Adipocyte (in vitro differentiated cells): ENCODE results near the gene FGGY.
"Not testable (repeated sequence)": the region's sequence is repeated elsewhere in the genome, so short reads cannot be mapped to it uniquely, and the experiment has no call there.

Experiments used
- DNase-seq: peaks from one replicate; pipeline ENCODE4 v3.0.0-alpha.2; 2015; ENCODE audit warnings: low read depth
- H3K27me3 ChIP-seq: replicated peaks from 2 replicates; pipeline ENCODE4 v1.7.0; 2013; ENCODE audit warnings: mild to moderate bottlenecking, low read length, moderate library complexity; ENCODE audit not compliant: control insufficient read depth, insufficient read depth
- H3K36me3 ChIP-seq: 2 replicates; pipeline ENCODE4 v1.7.0; 2013; ENCODE audit warnings: low read length, mild to moderate bottlenecking, moderate library complexity; ENCODE audit not compliant: control insufficient read depth, insufficient read depth, severe bottlenecking
- H3K4me1 ChIP-seq: 2 replicates; pipeline ENCODE4 v1.7.0; 2013; ENCODE audit warnings: mild to moderate bottlenecking, low read length, moderate library complexity; ENCODE audit not compliant: control insufficient read depth, insufficient read depth
- H3K4me3 ChIP-seq: 2 replicates; pipeline ENCODE4 v1.7.0; 2013; ENCODE audit warnings: mild to moderate bottlenecking, low read length, moderate library complexity
- H3K9ac ChIP-seq: 2 replicates; pipeline ENCODE4 v1.7.0; 2013; ENCODE audit warnings: mild to moderate bottlenecking, low read length, moderate library complexity
- H3K9me3 ChIP-seq: 2 replicates; pipeline ENCODE4 v1.7.0; 2013; ENCODE audit warnings: mild to moderate bottlenecking, low read length, moderate library complexity; ENCODE audit not compliant: control insufficient read depth

The FGGY gene

DNA sequence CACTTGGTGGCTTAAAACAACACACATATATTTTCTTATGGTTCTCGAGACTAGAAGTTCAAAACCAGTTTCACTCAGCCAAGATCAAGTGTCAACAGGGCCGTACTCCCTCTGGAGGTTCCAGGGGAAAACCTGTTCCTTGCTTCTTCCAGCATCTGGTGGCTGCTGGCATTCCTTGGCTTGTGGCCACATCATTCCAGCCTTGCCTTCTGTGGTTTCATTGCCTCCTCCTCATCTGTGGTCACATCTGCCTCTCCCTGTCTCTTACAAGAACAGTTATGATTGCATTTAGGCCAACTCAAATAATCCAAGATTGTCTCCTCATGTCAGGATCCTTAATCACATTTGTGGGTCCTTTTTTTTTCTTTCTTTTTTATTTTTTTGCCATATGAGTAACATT, 277.2 kb downstream of the FGGY start:
- DNase-seq = peak; percentile 33
- Histone ChIP-seq H3K4me3 (no peak overlapping the region), H3K4me1 (peaks cover 8% of the 10 kb centered on the region), H3K9ac (no peak overlapping the region), H3K27me3 (no peaks in the 10 kb centered on the region), H3K36me3 (no peaks in the 10 kb centered on the region), H3K9me3 (no peaks in the 10 kb centered on the region)

DNA sequence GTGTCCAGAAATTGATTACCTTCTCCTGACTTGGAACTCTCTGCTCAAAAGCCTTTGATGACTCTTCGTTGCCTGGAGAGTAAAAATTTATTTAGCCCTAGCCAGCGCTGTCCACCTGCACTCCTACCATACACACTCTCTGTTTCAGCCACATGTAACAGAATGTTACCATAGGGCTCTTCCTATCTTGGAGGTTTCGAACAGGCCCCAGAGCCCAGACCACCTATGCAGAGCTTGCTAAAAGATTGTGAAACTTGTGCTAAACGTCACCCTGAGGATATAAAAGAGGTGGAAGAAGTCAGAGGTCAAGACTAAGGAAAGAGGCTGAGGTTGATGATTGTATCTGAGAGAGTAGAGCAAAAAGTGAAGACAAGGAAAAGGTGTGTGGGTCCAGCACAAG, 280.9 kb downstream of the FGGY start:
- DNase-seq = no peak
- no peaks in the 10 kb centered on the region for H3K36me3 ChIP-seq
- no peak overlapping the region for H3K4me3 ChIP-seq

DNA sequence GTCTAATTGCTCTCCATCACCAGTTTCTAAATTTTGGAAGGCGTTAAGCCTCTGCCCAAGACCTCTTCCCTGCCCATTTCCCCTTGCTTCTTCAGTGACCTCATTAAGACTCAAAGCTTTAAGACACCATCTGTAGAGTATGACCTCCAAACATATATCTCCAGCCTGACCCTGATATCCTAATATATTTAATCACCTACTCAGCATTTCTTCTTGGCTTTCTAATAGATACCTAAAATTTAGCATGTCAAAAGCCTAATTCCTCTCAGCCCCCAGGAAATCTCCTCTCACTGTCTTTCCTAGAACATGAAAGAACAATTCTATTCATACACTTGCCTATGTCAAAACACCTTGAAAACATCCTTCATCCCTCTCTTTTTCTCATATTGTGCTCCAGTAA, 282.3 kb downstream of the FGGY start:
- Histone ChIP-seq H3K4me1 (no peaks in the 10 kb centered on the region), H3K4me3 (no peak overlapping the region), H3K27me3 (no peaks in the 10 kb centered on the region), H3K9me3 (no peaks in the 10 kb centered on the region), H3K36me3 (no peaks in the 10 kb centered on the region), H3K9ac (no peak overlapping the region)
- DNase-seq = no peak

More for the DNA sequence above, 280.9 kb downstream of the FGGY start:
- no peaks in the 10 kb centered on the region for H3K9me3 ChIP-seq
- H3K4me1 ChIP-seq = no peaks in the 10 kb centered on the region
- no peaks in the 10 kb centered on the region for H3K27me3 ChIP-seq
- no peak overlapping the region for H3K9ac ChIP-seq

DNA sequence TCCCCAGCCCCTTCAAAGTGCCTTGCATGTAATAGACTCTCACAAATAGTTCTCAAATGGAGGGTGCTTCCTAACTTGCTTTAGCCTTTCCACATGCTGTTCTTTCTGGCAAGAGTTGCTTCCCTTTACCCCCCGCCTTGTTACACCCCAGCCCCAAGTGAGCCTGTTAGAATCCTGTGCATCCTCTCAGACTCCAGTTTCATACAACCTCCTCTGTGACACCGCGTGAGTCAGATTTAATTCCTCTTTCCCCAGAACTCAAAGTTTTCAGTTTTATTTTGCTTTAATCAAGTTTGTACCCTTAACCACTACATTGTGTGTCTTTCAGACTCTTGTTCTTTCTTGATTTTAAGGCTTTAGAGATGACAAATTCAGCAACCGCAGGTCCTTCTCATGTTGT, 283.4 kb downstream of the FGGY start:
- H3K27me3 ChIP-seq = no peaks in the 10 kb centered on the region
- no peaks in the 10 kb centered on the region for H3K36me3 ChIP-seq
- H3K9ac ChIP-seq = no peak overlapping the region
- no peak overlapping the region for H3K4me3 ChIP-seq
- H3K9me3 ChIP-seq = no peaks in the 10 kb centered on the region
- no peak for DNase-seq
- no peaks in the 10 kb centered on the region for H3K4me1 ChIP-seq

DNA sequence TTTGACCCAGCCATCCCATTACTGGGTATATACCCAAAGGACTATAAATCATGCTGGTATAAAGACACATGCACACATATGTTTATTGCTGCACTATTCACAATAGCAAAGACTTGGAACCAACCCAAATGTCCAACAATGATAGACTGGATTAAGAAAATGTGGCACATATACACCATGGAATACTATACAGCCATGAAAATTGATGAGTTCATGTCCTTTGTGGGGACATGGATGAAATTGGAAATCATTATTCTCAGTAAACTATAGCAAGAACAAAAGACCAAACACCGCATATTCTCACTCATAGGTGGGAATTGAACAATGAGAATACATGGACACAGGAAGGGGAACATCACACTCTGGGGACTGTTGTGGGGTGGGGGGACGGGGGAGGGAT, 295.5 kb downstream of the FGGY start:
- peaks cover 12% of the 10 kb centered on the region for H3K4me1 ChIP-seq
- H3K27me3 ChIP-seq, H3K36me3 ChIP-seq, H3K4me3 ChIP-seq, H3K9ac ChIP-seq, H3K9me3 ChIP-seq, DNase-seq: not testable (repeated sequence)

DNA sequence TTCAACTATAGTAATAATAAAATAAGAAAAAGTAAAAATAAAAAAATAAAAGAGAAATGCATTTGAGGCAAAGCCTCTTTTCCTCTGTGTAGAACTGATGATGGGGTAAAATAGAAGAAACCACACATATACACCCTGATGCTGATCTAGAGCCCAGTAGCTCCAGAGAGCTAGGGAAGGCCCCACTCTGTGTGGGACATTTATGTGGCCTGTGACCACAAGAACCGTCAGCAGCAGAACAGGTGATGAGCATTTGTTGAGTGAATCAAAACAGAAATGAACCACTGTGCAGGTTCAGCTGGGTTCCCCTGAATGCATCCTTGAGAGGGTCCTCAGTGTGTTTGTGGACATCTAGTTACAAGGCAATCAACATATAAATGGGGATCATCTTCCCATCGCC, 296.0 kb downstream of the FGGY start:
- Histone ChIP-seq H3K9ac (no peak overlapping the region), H3K36me3 (no peaks in the 10 kb centered on the region), H3K4me3 (no peak overlapping the region), H3K9me3 (no peaks in the 10 kb centered on the region), H3K27me3 (no peaks in the 10 kb centered on the region), H3K4me1 (peaks cover 12% of the 10 kb centered on the region)
- DNase-seq = no peak

DNA sequence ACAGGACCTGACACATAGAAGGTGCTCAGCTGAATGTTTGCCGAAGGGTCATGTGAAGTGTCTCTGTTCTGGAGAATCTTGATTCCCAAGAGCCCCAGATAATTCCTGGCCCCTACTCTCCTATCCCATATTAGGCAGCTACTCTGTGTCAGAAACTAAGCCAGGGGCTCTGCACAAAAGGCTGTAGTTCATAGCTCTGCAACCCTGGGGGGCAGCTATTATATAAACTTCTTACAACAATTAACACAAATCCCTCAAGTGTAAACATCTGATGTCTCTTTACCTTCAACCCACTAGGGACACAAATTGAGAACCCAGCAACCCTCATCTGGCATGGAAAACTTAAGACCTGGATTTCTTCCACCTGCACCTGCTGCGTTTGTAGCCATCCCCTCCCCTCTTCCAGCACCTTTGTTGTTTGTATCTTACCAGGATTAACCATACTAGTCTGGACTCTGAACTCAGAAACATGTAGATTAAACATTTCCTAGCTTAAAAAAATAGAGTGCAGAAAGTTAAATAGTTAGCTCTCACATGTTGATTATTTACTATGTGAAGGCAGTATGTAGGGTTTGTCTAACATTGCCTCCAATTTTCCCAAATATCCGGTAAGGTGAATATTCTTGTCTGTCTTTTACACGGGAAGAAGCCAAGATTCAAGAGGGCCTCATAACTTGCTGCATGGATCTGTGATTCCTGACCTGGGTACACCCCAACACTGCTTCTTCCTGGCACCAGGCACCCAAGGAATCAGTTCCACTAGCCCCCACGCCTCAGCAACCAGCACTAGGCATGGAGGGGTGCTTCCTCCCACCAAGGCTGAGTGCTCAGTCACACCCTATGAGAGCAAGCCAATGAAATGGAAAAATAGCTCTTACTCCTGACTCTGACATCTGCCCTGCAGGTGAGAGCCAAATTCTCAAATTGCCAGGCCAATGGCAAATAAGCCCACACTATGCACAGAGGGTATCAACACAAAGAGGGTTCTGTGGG, 297.2 kb downstream of the FGGY start:
- Histone ChIP-seq H3K4me3 (no peak overlapping the region), H3K4me1 (peaks cover 12% of the 10 kb centered on the region)
- DNase-seq = no peak

DNA sequence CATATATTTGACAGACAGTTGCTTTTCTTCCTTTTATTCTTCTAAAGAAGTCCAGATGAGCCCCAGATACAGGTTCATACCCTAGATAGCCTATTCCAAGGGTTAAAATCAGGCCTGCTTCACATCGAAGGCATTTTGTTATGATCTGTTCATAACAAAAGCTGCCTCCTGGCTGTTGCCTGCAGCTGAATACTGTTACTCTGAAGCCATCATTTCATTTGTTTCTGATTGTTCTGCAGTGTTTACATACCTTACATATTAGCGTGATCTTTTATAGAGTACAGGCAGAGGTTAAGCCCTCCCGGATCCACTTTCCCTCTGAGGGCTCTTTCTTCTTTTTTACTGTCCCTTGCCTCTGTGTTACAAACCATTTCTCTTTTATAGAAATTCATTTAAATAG, 298.9 kb downstream of the FGGY start:
- Histone ChIP-seq H3K4me3 (no peak overlapping the region), H3K9me3 (no peaks in the 10 kb centered on the region), H3K9ac (peak overlapping the region; percentile 14), H3K27me3 (no peaks in the 10 kb centered on the region), H3K4me1 (peaks cover 12% of the 10 kb centered on the region), H3K36me3 (no peaks in the 10 kb centered on the region)
- DNase-seq = peak; percentile 81

More for the DNA sequence above, 297.2 kb downstream of the FGGY start:
- Histone ChIP-seq H3K9ac (no peak overlapping the region), H3K9me3 (no peaks in the 10 kb centered on the region), H3K36me3 (no peaks in the 10 kb centered on the region), H3K27me3 (no peaks in the 10 kb centered on the region)

DNA sequence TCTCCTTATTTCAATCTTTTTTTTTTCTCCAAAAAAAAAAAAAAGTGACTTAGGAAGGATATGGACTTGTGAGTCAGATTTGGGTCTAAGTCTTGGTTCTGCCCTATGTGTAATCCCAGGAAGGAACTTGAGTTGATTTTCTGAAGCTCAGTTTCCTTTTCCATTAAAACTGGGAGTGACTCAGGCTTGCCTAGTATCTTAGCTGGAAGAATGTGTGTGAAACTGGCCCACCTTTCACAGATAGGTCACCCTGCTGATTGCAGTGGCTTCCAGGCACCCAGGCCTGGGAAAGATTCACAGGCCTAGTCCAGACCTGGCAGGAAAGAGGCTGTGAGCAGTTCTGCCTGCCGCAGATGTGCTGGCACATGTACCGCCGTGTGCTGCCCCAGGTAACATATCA, 299.5 kb downstream of the FGGY start:
- Histone ChIP-seq H3K36me3 (no peaks in the 10 kb centered on the region), H3K9ac (peak overlapping the region; percentile 14), H3K9me3 (no peaks in the 10 kb centered on the region), H3K27me3 (no peaks in the 10 kb centered on the region), H3K4me1 (peaks cover 12% of the 10 kb centered on the region), H3K4me3 (no peak overlapping the region)
- peak; percentile 51 for DNase-seq

DNA sequence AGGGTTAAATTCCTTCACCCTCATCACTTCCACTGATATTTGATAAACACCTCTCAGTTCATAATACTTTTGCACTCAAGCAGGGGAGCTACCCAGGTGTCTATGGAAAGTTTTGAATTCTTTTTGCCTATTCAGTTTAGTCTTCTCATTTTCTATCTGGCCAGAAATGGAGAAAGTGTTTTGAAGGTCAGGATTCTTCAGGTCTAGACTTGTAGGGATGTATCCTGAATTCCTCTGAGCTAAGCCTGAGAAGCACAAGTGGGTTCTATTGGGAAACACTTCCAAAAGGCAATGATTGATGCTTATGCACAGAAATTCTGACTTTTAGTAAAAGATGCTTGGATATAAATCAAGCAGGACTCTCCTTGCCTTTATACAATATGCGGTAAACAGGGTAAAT, 300.1 kb downstream of the FGGY start:
- no peaks in the 10 kb centered on the region for H3K36me3 ChIP-seq
- H3K4me3 ChIP-seq = no peak overlapping the region
- DNase-seq = peak; percentile 10
- no peaks in the 10 kb centered on the region for H3K9me3 ChIP-seq
- no peaks in the 10 kb centered on the region for H3K27me3 ChIP-seq
- H3K9ac ChIP-seq = no peak overlapping the region
- H3K4me1 ChIP-seq = peaks cover 12% of the 10 kb centered on the region

DNA sequence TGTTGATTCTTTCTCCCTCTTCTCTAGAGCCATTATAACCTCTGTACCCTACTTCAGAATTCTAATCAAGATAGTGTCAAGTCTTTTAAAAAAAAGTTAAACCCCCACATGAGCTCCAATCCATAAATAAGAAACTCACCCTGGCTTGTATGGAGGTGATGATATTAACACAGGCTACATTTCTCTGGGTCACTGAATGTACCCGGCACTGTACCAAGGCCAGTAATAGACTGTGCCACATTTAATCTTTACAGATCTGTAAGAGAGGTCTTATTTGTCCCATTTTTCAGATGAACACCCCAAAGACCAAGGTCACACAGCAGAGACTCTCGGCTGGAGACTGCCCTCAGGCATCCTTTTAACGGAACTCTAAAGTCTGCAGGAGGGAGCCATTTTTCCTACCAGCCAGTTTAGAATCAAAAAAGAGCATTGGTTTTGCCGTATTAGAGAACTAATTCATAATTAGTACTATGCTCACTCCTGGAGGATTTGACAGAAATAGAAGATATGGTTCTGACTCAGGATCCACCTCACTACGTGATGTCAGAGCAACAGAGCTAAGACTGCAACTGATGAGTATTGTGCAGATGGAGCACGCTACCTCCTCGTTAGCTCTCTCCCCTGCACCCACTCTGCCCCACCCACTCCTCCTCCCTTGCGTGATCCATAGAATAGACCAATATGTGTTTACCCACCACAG, 300.7 kb downstream of the FGGY start:
- Histone ChIP-seq H3K4me1 (peaks cover 12% of the 10 kb centered on the region), H3K9me3 (no peaks in the 10 kb centered on the region), H3K4me3 (no peak overlapping the region), H3K27me3 (no peaks in the 10 kb centered on the region), H3K9ac (no peak overlapping the region), H3K36me3 (no peaks in the 10 kb centered on the region)
- DNase-seq = no peak
